ENCODE measurements around the gene BIRC5. TPM values are rescaled to one million over a fixed set of nuclear protein-coding genes. Genes with fewer than 3 reads are reported as not detected.

BIRC5 gene
- total RNA-seq, 2 experiments from 2014 or later = 100 to 107 TPM

DNA sequence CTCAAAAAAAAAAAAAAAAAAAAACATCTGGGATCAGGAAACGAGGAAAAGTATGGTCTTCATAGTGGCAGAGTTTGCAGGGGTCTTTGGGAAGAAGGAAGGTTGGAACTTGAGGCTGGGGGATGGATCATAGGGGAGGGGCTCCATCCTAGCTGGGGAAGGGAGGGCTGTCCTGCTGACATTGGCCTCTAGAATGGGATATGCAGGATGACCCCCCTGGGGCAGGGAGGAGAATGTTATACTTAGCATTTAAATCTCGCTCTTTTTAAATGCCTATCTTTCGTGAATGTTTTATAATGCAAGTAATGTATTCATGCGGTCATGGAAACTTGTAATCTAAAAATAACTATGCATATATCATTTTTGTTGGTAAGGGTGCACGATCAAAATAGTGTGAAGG lies 50.5 kb downstream of the BIRC5 start:
- no peak overlapping the region for H3K4me3 Mint-ChIP-seq
- no peaks in the 10 kb centered on the region for H3K36me3 Mint-ChIP-seq (ENCODE audit: low read depth)
- CTCF ChIA-PET = interaction anchor here (0.6 to 3.0 kb wide), 2 partner anchors 14 to 66 kb away, joined by 3 to 22 read pairs; no protein-coding TSS in a partner anchor
- no peaks in the 10 kb centered on the region for H3K9me3 Mint-ChIP-seq (ENCODE audit: low read depth)
- no peak for DNase-seq
- intact Hi-C loops (cut with DNase I, micrococcal nuclease) = no loop called here
- ATAC-seq = no peak
- no peaks in the 10 kb centered on the region for H3K27me3 Mint-ChIP-seq
- peaks cover 34% of the 10 kb centered on the region for H3K4me1 Mint-ChIP-seq
- peak overlapping the region; percentile 26 for H3K27ac Mint-ChIP-seq
- POLR2A ChIA-PET = no interaction called here

DNA sequence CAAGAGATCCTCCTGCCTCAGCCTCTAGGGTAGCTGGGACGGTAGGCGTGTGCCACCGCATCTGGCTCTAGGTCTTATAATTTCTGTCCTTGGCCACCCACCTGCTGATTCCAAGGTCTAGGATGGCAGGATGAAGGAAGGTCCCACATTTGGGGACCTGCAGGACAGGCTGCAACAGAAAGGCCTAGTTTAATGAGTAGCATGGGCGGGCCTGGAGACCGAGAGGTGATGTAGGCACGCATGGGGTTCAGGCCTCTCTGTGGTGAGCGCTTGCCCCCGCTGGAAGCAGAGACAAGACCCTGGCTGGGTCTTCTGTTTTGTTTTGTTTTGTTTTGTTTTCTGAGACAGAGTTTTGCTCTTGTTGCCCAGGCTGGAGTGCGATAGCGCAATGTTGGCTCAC lies 51.1 kb downstream of the BIRC5 start:
- H3K36me3 Mint-ChIP-seq (ENCODE audit: low read depth) = no peaks in the 10 kb centered on the region
- no peak overlapping the region for H3K27ac Mint-ChIP-seq
- intact Hi-C loops (cut with DNase I, micrococcal nuclease) = no loop called here
- H3K4me1 Mint-ChIP-seq = peaks cover 29% of the 10 kb centered on the region
- no peak for ATAC-seq
- CTCF ChIA-PET = interaction anchor here (3.0 kb wide), 1 partner anchor 14 kb away, joined by 22 read pairs; no protein-coding TSS in a partner anchor
- no peaks in the 10 kb centered on the region for H3K9me3 Mint-ChIP-seq (ENCODE audit: low read depth)
- POLR2A ChIA-PET = no interaction called here
- DNase-seq = no peak
- H3K27me3 Mint-ChIP-seq = no peaks in the 10 kb centered on the region
- H3K4me3 Mint-ChIP-seq = no peak overlapping the region

DNA sequence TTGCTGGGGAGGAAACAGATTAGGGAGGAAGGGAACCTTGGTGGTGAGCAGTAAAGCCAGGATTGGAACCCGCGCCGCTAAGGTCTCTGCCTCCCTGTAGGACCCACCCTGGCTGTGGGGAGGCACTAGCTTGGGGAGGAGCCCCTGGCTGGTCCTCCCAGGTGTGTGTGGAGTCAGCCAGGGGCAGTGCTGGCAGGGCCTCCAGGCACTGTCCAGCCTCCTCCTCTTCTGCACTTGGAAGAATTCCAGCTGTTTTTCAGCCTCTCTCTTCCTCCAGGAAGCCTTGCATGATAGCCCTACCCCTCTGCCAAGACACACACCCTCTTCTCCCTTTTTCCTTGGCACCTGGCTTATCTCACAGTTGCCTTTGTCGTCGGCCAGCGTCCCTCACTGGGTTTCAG lies 52.2 kb downstream of the BIRC5 start:
- Mint-ChIP-seq H3K27me3 (no peaks in the 10 kb centered on the region), H3K4me1 (peaks cover 31% of the 10 kb centered on the region), H3K9me3 (ENCODE audit: low read depth) (no peaks in the 10 kb centered on the region), H3K4me3 (no peak overlapping the region), H3K36me3 (ENCODE audit: low read depth) (no peaks in the 10 kb centered on the region), H3K27ac (no peak overlapping the region)
- DNase-seq = no peak
- intact Hi-C loops (cut with DNase I, micrococcal nuclease) = no loop called here
- ChIA-PET CTCF (no interaction called here), POLR2A (no interaction called here)
- ATAC-seq = no peak

DNA sequence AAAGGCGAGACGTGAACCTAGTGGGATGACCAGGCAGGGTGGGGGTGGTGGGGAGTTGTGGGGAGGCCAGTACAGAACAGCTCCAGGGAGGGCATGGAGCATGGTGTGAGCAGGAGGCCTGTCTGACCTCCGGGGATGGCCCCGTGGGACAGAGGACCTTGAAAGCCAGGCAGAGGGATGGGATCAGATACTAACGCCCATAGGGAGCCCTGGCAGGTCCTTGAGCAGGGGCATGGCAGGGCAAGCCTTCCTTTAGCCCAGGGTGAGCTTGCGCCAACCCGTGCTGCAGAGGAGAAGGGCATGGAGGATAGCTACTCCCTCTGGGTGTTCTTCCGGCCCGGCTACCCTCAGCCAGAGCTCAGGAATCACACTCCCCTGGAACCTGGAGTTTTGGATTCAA lies 52.7 kb downstream of the BIRC5 start:
- no peak for DNase-seq
- H3K27ac Mint-ChIP-seq = no peak overlapping the region

DNA sequence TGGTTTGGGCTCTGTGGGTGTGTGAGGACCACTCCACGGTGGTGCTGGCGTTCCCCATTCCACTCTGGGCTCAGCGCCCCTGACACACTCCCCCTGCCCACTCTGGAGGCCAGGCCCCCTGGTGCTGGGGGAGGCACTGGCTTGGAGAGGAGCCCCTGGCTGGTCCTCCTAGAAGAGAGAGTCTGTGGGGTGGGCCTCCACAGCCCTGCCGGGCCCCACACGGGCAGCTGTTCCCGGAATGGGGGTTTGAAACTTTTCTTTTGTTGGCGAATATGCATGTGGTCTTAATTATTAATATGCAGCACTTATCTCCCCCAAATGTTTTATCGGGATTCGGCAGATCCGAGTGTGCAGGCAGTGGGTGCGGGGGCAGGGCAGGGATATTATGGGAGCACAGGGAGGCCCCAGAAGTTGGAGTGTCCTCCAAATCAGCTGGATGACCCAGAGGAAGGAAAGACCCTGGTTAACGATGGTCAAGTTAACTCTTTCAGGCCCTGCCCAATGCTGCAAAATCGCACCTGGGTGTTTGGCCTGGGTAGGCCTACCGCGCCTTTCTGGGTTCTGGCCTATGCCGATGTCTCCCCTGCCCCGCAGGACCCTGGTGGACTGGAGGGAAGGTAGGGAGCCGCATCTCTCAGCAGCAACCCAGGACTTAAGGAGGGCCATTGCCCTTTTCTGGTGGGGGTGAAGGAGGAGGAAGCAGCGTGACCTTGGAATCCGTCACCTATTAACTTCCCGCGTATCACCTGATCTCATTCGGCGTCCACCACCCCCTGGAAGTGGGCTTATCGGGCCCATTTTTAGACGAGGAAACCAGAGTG lies 53.4 kb downstream of the BIRC5 start:
- no peaks in the 10 kb centered on the region for H3K36me3 Mint-ChIP-seq (ENCODE audit: low read depth)
- ATAC-seq (no peak), DNase-seq (no peak)
- H3K9me3 Mint-ChIP-seq (ENCODE audit: low read depth) = no peaks in the 10 kb centered on the region
- no peak overlapping the region for H3K27ac Mint-ChIP-seq
- intact Hi-C loops (cut with DNase I, micrococcal nuclease) = no loop called here
- H3K4me3 Mint-ChIP-seq = no peak overlapping the region
- ChIA-PET CTCF (no interaction called here), POLR2A (no interaction called here)
- peaks cover 34% of the 10 kb centered on the region for H3K4me1 Mint-ChIP-seq
- no peaks in the 10 kb centered on the region for H3K27me3 Mint-ChIP-seq

More for the DNA sequence above, 52.7 kb downstream of the BIRC5 start:
- Mint-ChIP-seq H3K27me3 (no peaks in the 10 kb centered on the region), H3K36me3 (ENCODE audit: low read depth) (no peaks in the 10 kb centered on the region), H3K4me1 (peaks cover 33% of the 10 kb centered on the region), H3K4me3 (no peak overlapping the region), H3K9me3 (ENCODE audit: low read depth) (no peaks in the 10 kb centered on the region)
- CTCF ChIA-PET = no interaction called here
- POLR2A ChIA-PET = no interaction called here
- no peak for ATAC-seq
- intact Hi-C loops (cut with DNase I, micrococcal nuclease) = no loop called here

DNA sequence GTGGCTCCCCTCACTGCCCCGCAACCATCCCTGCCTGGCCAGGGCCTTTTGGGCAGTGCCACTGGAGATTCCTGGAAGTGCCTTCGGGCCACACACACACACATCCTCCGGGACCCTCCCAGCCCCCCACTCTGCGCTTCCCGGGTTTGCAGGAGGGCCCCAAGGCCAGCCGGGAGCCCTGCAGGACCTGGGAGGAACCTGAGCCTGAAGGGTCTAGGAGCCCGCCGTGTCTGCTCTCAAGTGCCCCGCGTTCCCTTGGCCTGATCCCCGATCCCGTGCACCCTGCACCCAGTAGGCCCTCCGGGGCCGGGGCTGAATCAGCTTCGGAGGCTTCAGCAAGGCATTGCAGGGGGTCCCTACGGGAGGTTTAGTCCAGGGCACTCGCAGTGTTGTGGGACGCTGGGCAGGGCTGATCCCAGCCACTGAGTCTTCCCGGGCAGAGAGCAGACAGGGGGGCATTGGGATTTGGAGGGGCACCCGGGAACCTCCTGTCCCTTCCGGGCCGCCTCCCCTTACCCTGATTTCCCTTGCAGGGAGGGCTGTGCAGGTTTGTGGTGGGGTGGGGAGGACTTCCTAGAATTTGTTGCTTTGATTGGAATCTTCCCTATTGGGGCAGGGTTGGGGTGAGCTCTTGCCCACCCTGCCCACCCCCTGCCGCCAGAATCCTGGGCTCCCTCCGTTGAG lies 54.3 kb downstream of the BIRC5 start:
- no peaks in the 10 kb centered on the region for H3K27me3 Mint-ChIP-seq
- CTCF ChIA-PET = no interaction called here
- ATAC-seq (no peak), DNase-seq (no peak)
- H3K9me3 Mint-ChIP-seq (ENCODE audit: low read depth) = no peaks in the 10 kb centered on the region
- H3K4me1 Mint-ChIP-seq = peaks cover 36% of the 10 kb centered on the region
- H3K36me3 Mint-ChIP-seq (ENCODE audit: low read depth) = no peaks in the 10 kb centered on the region
- POLR2A ChIA-PET = no interaction called here
- no peak overlapping the region for H3K4me3 Mint-ChIP-seq
- no peak overlapping the region for H3K27ac Mint-ChIP-seq
- intact Hi-C loops (cut with DNase I, micrococcal nuclease) = no loop called here

DNA sequence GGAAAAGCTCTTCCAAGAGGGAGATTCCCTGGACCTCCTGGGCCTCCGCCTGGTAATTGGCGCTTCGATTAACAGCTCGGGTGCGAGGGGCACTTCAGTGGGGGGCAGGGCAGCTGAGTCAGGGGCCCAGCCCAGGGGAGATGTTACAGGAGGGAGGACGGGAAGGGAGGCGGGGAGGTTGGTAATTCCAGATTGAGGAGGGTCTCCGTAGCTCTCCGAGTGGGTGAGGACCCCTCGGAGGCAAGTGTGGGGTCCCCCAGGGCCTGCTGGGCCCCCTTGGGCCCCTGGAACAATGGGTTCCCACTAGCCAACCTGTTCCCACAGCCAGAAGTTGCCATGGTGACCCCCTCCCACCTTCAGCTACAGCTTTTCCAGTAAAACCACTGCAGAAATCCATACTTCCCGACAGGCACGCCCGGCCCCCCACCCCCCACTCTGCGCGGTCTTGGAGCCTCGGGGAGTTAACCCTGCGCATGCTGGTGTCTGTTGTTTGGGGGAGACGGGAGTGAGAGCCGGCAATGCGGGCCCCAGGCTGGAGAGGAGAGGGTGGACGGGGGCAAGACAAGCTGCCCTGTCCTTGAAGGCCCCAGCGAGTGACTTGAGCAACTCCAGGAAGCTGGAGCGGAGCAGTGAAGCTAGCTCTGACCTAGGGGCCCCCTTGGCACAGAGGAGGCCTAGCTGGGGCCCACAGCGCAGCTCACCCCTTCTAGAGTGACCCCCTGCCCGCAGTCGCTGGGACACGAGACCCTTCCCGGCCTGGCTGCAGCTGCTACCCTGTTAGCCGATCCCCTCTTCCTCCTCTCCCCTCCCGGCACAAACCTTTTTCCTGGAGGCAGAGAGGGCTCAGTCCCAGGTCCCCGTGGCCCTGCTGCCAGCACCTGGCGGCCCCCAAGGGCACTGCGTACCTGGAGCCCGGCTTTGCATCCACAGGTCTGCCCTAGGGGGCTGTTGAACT lies 55.2 kb downstream of the BIRC5 start:
- POLR2A ChIA-PET = no interaction called here
- ATAC-seq (no peak), DNase-seq (no peak)
- H3K9me3 Mint-ChIP-seq (ENCODE audit: low read depth) = no peaks in the 10 kb centered on the region
- no peaks in the 10 kb centered on the region for H3K36me3 Mint-ChIP-seq (ENCODE audit: low read depth)
- intact Hi-C loops (cut with DNase I, micrococcal nuclease) = no loop called here
- H3K27me3 Mint-ChIP-seq = no peaks in the 10 kb centered on the region
- no peak overlapping the region for H3K27ac Mint-ChIP-seq
- CTCF ChIA-PET = interaction anchor here (1.3 kb wide), 1 partner anchor 18 kb away, joined by 5 read pairs; no protein-coding TSS in a partner anchor
- peaks cover 34% of the 10 kb centered on the region for H3K4me1 Mint-ChIP-seq
- no peak overlapping the region for H3K4me3 Mint-ChIP-seq

DNA sequence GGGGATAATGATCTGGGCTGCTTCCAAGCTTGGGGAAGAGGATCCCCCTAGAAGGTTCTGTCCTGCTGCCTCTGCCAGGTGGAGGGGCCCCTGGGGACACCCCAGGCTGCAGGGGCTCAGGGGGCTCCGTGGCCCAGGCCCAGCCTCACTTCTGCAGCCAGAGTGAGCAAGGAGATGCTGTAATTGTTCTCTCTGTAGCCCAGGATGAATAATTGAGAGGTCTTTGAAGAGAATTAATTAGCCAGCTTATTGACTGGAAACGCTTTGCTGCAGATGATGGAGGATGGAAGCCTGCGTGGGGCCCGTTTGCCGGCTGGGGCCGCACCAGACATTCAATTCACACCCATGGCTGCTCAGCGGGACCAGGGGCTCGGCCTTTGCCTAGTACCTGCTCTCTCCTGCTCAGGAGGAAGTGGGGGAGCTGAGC lies 55.9 kb downstream of the BIRC5 start:
- Mint-ChIP-seq H3K4me1 (peaks cover 30% of the 10 kb centered on the region), H3K36me3 (ENCODE audit: low read depth) (no peaks in the 10 kb centered on the region), H3K9me3 (ENCODE audit: low read depth) (no peaks in the 10 kb centered on the region), H3K4me3 (no peak overlapping the region), H3K27me3 (no peaks in the 10 kb centered on the region), H3K27ac (no peak overlapping the region)
- no peak for DNase-seq
- CTCF ChIA-PET = interaction anchor here (1.2 to 1.3 kb wide), 2 partner anchors 11 to 19 kb away, joined by 3 to 5 read pairs; no protein-coding TSS in a partner anchor
- ATAC-seq = no peak
- POLR2A ChIA-PET = no interaction called here
- intact Hi-C loops (cut with DNase I, micrococcal nuclease) = no loop called here

DNA sequence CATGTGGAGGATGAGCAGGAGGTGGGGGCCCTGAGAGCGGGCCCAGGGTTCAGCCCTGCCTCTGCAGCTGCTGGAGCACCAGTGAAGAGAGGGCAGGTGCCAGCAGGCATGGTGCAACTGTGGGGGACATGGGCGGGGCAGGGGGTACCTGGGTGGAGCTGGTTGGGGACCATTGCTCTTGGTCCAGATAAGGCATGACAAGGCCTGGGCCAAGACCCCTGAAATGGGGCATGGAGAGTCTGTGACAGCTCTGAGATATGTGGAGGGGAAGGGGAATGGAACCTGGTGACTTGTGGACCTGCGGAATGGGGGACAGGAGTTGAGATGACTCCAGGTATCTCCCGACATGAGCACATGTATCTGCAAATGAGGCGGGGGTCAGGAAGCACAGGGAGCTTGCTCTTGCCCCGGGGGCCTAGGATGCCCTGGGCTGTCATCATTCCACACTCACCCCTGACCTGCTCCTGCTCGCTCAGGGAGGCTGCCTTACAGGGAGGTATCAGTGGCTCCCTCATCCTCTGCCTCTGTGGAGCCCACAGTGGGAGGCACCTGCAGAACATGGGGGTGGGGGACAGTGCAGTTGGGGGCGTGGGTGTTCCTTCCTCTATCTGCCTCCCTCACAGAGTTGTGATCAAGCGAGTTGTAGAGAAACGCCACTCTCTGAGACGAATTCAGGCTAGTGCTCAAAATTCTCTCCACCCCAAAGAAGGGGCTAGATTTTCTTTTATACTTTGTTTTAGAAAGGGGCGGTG lies 57.5 kb downstream of the BIRC5 start:
- POLR2A ChIA-PET = no interaction called here
- intact Hi-C loops (cut with DNase I, micrococcal nuclease) = no loop called here
- ATAC-seq = no peak
- H3K9me3 Mint-ChIP-seq (ENCODE audit: low read depth) = no peaks in the 10 kb centered on the region
- CTCF ChIA-PET = interaction anchor here (0.6 to 3.0 kb wide), 4 partner anchors 12 to 402 kb away, joined by 3 to 16 read pairs (median 3); no protein-coding TSS in a partner anchor
- H3K27ac Mint-ChIP-seq = peak overlapping the region; percentile 14
- no peaks in the 10 kb centered on the region for H3K27me3 Mint-ChIP-seq
- peaks cover 36% of the 10 kb centered on the region for H3K4me1 Mint-ChIP-seq
- no peaks in the 10 kb centered on the region for H3K36me3 Mint-ChIP-seq (ENCODE audit: low read depth)
- H3K4me3 Mint-ChIP-seq = no peak overlapping the region
- no peak for DNase-seq

DNA sequence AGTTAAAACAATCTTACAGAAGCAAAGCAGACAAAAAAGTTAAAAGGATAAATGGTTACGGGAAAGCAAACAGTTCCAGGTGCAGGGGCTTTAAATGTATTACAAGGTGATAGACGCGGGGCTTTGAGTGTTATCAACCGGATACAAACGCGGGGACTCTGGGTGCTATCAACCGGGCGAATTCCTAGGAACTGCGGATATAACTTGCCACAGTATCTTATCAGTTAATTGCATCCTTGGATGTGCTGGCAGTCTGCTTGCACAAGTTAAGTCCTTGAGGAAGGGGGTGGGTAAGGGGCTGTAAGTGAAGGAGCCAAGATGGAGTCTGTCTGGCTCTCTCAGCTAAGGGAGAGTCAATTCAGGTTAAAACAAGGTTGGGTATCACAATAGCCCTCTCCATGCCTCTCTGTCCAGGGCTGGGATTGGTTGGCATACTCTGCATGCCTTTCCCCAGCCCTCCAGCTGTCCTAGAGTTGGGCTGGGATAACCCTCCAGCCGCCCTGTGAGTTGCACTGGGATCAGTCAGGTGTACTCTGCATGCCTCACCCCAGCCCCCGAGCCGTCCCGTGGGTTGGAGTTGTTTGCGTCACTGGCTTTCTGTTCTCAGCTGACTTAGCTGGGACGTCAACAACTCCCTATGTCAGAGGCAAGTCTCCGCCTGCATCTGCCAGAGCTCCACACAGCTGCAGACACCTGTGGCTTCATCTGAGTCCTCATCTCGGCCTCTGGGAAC lies 58.3 kb downstream of the BIRC5 start:
- ATAC-seq (peak; percentile 94), DNase-seq (peak; percentile 86)
- Mint-ChIP-seq H3K27me3 (no peaks in the 10 kb centered on the region), H3K4me3 (no peak overlapping the region), H3K9me3 (ENCODE audit: low read depth) (no peaks in the 10 kb centered on the region), H3K27ac (peak overlapping the region; percentile 31), H3K4me1 (peaks cover 36% of the 10 kb centered on the region), H3K36me3 (ENCODE audit: low read depth) (no peaks in the 10 kb centered on the region)
- POLR2A ChIA-PET = no interaction called here
- intact Hi-C loops (cut with DNase I, micrococcal nuclease) = no loop called here
- CTCF ChIA-PET = interaction anchor here (0.6 to 3.0 kb wide), 5 partner anchors 15 to 401 kb away, joined by 3 to 16 read pairs (median 4); no protein-coding TSS in a partner anchor
